K562 (cell line): Measurements from ENCODE around the gene SPINK9. TPM values are rescaled to one million over a fixed set of nuclear protein-coding genes. Genes with fewer than 3 reads are reported as not detected.

Source experiments
- CHD4 ChIP-seq: fragments of 200-600 bp; sonication (generic); IDR thresholded peaks from 3 replicates; pipeline ENCODE4 v1.6.1; 2012; ENCODE audit warnings: low read depth, mild to moderate bottlenecking, mixed read lengths, low read length, inconsistent platforms; ENCODE audit not compliant: insufficient read depth, insufficient replicate concordance, poor library complexity, severe bottlenecking
- EHMT2 ChIP-seq: fragments of 450-650 bp; IDR thresholded peaks from 2 replicates; pipeline ENCODE4 v1.6.1; 2018; ENCODE audit warnings: antibody characterized with exemption
- GTF2A2 ChIP-seq: IDR thresholded peaks from 2 replicates; pipeline ENCODE4 v1.6.1; 2016; ENCODE audit warnings: mild to moderate bottlenecking, missing genetic modification characterization, missing compliant biosample characterization
- HIVEP1 ChIP-seq: fragments of 250-450 bp; sonication (Bioruptor Pico); IDR thresholded peaks from 2 replicates; pipeline ENCODE4 v1.4.0; 2020; ENCODE audit warnings: mild to moderate bottlenecking
- HMGN3 ChIP-seq: IDR thresholded peaks from 2 replicates; pipeline ENCODE4 v1.6.1; 2011; ENCODE audit warnings: borderline replicate concordance, low read depth, mild to moderate bottlenecking, mixed read lengths, low read length; ENCODE audit not compliant: insufficient read length; ENCODE audit errors: extremely low read depth
- JUND ChIP-seq, 2 experiments: IDR thresholded peaks; 2 replicates in 1 of 2; 3 replicates in 1 of 2; pipeline ENCODE4 v1.6.1; 2011; ENCODE audit warnings: borderline replicate concordance in 2 of 2, low read depth in 2 of 2, low read length in 2 of 2, improper control_type of control experiment in 1 of 2, missing biosample characterization in 1 of 2, missing genetic modification characterization in 1 of 2, missing genetic modification reagents in 1 of 2
- MAFG ChIP-seq: fragments of 450-650 bp; conservative IDR thresholded peaks from 2 replicates; pipeline ENCODE4 v1.6.1; 2016; ENCODE audit warnings: missing genetic modification characterization, missing compliant biosample characterization
- NONO ChIP-seq, 2 experiments: fragments of 200-400 bp in 1 of 2; fragments of 450-650 bp in 1 of 2; formaldehyde crosslinking in 1 of 2; IDR thresholded peaks; 2 replicates each; pipeline ENCODE4 v1.6.1; 2017; ENCODE audit warnings: low read depth in 2 of 2, mild to moderate bottlenecking in 2 of 2, moderate library complexity in 2 of 2, low read length in 1 of 2
- NR2C1 ChIP-seq, 2 experiments: fragments of 450-650 bp; IDR thresholded peaks; 2 replicates each; pipeline ENCODE4 v1.6.1; 2017; ENCODE audit warnings: mild to moderate bottlenecking in 2 of 2, antibody characterized with exemption in 1 of 2, inconsistent platforms in 1 of 2, missing compliant biosample characterization in 1 of 2, missing genetic modification characterization in 1 of 2
- RAD21 ChIP-seq, 2 experiments: fragments of 250-450 bp in 1 of 2; fragments of 450-650 bp in 1 of 2; sonication (Bioruptor Pico) in 1 of 2; formaldehyde crosslinking in 1 of 2; IDR thresholded peaks in 1 of 2; conservative IDR thresholded peaks in 1 of 2; 2 replicates each; pipeline versions ENCODE4 v1.4.0 to v1.8.0; 2020 to 2022; ENCODE audit warnings: mild to moderate bottlenecking in 2 of 2, moderate library complexity in 1 of 2
- SNRNP70 ChIP-seq: fragments of 200-400 bp; formaldehyde crosslinking; optimal IDR thresholded peaks from 2 replicates; pipeline ENCODE3; 2017; ENCODE audit warnings: low read depth, low read length
- SUPT5H ChIP-seq: fragments of 450-650 bp; IDR thresholded peaks from 2 replicates; pipeline ENCODE4 v1.6.1; 2016
- TCFL5 ChIP-seq: fragments of 250-450 bp; sonication (Bioruptor Pico); conservative IDR thresholded peaks from 2 replicates; pipeline ENCODE4 v1.6.1; 2021; ENCODE audit warnings: mild to moderate bottlenecking, moderate library complexity, matching md5 sums
- THRAP3 ChIP-seq: fragments of 450-650 bp; IDR thresholded peaks from 2 replicates; pipeline ENCODE4 v1.6.1; 2016; ENCODE audit warnings: mild to moderate bottlenecking, inconsistent platforms, borderline replicate concordance
- ZNF24 ChIP-seq: fragments of 450-650 bp; IDR thresholded peaks from 2 replicates; pipeline ENCODE4 v1.6.1; 2016
- ZNF444 ChIP-seq: fragments of 250-450 bp; sonication (Bioruptor Pico); IDR thresholded peaks from 2 replicates; pipeline ENCODE4 v1.4.0; 2020; ENCODE audit warnings: mild to moderate bottlenecking, moderate library complexity
- ZNF57 ChIP-seq: fragments of 450-650 bp; formaldehyde crosslinking; IDR thresholded peaks from 2 replicates; pipeline ENCODE4 v1.4.0; 2020; ENCODE audit warnings: mild to moderate bottlenecking, moderate library complexity
- polyA plus RNA-seq, 8 experiments: library from polyadenylated mRNA; depleted of rRNA in 4 of 8; stranded (reverse) in 5 of 8; unstranded in 3 of 8; fragments of >200 nt; fragmentation: Nextera tagmentation in 2 of 8; fragmentation: Illumina TruSeq in 1 of 8; extraction: Ambion mirVana in 2 of 8; extraction: Trizol in 1 of 8; gene quantifications; 2 replicates each; pipeline versions ENCODE4 v1.2.1 to v1.2.3, GENCODE V29; 2011 to 2014; ENCODE audit warnings: inconsistent platforms in 1 of 8, missing spikeins in 1 of 8
- total RNA-seq, 7 experiments: library from RNA; depleted of rRNA in 6 of 7; stranded (reverse); fragments of >200 nt in 6 of 7; fragmentation: Illumina TruSeq in 2 of 7; extraction: Trizol in 2 of 7; gene quantifications; 2 replicates each; pipeline versions ENCODE4 v1.2.1 to v1.2.3, GENCODE V29; 2011 to 2021; ENCODE audit warnings: low replicate concordance in 1 of 7
- TF ChIP-seq, protein P1 (sequence below): fragments of 250-450 bp; sonication (Bioruptor Pico); IDR thresholded peaks from 2 replicates; pipeline ENCODE4 v1.8.0; 2021; ENCODE audit warnings: mild to moderate bottlenecking, moderate library complexity
- TF ChIP-seq, protein P2 (sequence below): sonication (generic); formaldehyde crosslinking; IDR thresholded peaks from 2 replicates; pipeline ENCODE4 v1.8.0; 2023; ENCODE audit warnings: mild to moderate bottlenecking, missing genetic modification reagents
- TF ChIP-seq, protein P3 (sequence below): IDR thresholded peaks from 2 replicates; pipeline ENCODE4 v1.6.1; 2012; ENCODE audit warnings: low read depth, low read length, improper control_type of control experiment, borderline replicate concordance

SPINK9 gene
- total and polyA plus RNA-seq, 9 of the 15 experiments (the other 6 are each of a cell fraction or from before 2014, with no cell fraction given): not detected

- TF ChIP-seq CHD4 (no peak), MAFG (tag) (peak; percentile 19; the same call in 1 of the 2 replicates), HIVEP1 (CRISPR knock-in tag) (no peak), SNRNP70 (no peak), HMGN3 (no peak), NR2C1 (IDR thresholded peaks at IDR 0.05) (peak; percentile 87), NR2C1 (tag; IDR thresholded peaks at IDR 0.05) (peak; percentile 90), SUPT5H (peak; percentile 88), ZNF444 (CRISPR knock-in tag) (no peak), GTF2A2 (tag) (no peak), RAD21 (CRISPR knock-in tag; conservative IDR thresholded peaks at IDR 0.05 in 1 of 2, IDR thresholded peaks at IDR 0.05 in 1 of 2) (no peak; a peak in 1 of 4 replicates), ZNF24 (0 out of 2 replicates have a peak, but pooled peaks have one; percentile 5), TCFL5 (CRISPR knock-in tag) (no peak), EHMT2 (no peak), ZNF57 (CRISPR knock-in tag) (no peak), NONO (IDR thresholded peaks at IDR 0.05; ENCODE audit: low read depth in 2 of 2, low read length in 1 of 2) (no peak), THRAP3 (no peak), JUND (IDR thresholded peaks at IDR 0.05; ENCODE audit: borderline replicate concordance, low read depth, low read length) (peak; percentile 89), JUND (tag; IDR thresholded peaks at IDR 0.05; ENCODE audit: borderline replicate concordance, low read depth, low read length) (peak; percentile 92; the same call in 2 of the 3 replicates)
- TF ChIP-seq, protein P1, sequence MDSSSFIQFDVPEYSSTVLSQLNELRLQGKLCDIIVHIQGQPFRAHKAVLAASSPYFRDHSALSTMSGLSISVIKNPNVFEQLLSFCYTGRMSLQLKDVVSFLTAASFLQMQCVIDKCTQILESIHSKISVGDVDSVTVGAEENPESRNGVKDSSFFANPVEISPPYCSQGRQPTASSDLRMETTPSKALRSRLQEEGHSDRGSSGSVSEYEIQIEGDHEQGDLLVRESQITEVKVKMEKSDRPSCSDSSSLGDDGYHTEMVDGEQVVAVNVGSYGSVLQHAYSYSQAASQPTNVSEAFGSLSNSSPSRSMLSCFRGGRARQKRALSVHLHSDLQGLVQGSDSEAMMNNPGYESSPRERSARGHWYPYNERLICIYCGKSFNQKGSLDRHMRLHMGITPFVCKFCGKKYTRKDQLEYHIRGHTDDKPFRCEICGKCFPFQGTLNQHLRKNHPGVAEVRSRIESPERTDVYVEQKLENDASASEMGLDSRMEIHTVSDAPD (CRISPR knock-in tag): no peak
- TF ChIP-seq, protein P2, sequence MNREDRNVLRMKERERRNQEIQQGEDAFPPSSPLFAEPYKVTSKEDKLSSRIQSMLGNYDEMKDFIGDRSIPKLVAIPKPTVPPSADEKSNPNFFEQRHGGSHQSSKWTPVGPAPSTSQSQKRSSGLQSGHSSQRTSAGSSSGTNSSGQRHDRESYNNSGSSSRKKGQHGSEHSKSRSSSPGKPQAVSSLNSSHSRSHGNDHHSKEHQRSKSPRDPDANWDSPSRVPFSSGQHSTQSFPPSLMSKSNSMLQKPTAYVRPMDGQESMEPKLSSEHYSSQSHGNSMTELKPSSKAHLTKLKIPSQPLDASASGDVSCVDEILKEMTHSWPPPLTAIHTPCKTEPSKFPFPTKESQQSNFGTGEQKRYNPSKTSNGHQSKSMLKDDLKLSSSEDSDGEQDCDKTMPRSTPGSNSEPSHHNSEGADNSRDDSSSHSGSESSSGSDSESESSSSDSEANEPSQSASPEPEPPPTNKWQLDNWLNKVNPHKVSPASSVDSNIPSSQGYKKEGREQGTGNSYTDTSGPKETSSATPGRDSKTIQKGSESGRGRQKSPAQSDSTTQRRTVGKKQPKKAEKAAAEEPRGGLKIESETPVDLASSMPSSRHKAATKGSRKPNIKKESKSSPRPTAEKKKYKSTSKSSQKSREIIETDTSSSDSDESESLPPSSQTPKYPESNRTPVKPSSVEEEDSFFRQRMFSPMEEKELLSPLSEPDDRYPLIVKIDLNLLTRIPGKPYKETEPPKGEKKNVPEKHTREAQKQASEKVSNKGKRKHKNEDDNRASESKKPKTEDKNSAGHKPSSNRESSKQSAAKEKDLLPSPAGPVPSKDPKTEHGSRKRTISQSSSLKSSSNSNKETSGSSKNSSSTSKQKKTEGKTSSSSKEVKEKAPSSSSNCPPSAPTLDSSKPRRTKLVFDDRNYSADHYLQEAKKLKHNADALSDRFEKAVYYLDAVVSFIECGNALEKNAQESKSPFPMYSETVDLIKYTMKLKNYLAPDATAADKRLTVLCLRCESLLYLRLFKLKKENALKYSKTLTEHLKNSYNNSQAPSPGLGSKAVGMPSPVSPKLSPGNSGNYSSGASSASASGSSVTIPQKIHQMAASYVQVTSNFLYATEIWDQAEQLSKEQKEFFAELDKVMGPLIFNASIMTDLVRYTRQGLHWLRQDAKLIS (CRISPR knock-in tag): peak; percentile 29; the same call in 1 of the 2 replicates
- TF ChIP-seq, protein P3, sequence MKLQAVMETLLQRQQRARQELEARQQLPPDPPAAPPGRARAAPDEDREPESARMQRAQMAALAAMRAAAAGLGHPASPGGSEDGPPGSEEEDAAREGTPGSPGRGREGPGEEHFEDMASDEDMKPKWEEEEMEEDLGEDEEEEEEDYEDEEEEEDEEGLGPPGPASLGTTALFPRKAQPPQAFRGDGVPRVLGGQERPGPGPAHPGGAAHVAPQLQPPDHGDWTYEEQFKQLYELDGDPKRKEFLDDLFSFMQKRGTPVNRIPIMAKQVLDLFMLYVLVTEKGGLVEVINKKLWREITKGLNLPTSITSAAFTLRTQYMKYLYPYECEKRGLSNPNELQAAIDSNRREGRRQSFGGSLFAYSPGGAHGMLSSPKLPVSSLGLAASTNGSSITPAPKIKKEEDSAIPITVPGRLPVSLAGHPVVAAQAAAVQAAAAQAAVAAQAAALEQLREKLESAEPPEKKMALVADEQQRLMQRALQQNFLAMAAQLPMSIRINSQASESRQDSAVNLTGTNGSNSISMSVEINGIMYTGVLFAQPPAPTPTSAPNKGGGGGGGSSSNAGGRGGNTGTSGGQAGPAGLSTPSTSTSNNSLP: no peak
These were observed 48.4 kb downstream of the SPINK9 start, which contains the start of gene FBXO38 (continued) for GRCh38 chr5:148383564-148384379.
